Testis (tissue), 2 donors: ENCODE data around the gene FSTL1.

ENCODE experiments used
- POLR2A ChIP-seq: fragments of 450-650 bp; IDR thresholded peaks from one replicate; pipeline ENCODE4 v1.6.1; 2017; ENCODE audit warnings: antibody characterized with exemption, mild to moderate bottlenecking, moderate library complexity
- TF ChIP-seq, protein P1 (sequence below), 3 experiments: fragments of 450-650 bp in 2 of 3; fragments of 200-600 bp in 1 of 3; sonication (generic) in 1 of 3; IDR thresholded peaks; one replicate each; pipeline ENCODE4 v1.5.1; 2016 to 2019; ENCODE audit warnings: antibody characterized with exemption in 3 of 3, mild to moderate bottlenecking in 2 of 3, moderate library complexity in 1 of 3

DNA sequence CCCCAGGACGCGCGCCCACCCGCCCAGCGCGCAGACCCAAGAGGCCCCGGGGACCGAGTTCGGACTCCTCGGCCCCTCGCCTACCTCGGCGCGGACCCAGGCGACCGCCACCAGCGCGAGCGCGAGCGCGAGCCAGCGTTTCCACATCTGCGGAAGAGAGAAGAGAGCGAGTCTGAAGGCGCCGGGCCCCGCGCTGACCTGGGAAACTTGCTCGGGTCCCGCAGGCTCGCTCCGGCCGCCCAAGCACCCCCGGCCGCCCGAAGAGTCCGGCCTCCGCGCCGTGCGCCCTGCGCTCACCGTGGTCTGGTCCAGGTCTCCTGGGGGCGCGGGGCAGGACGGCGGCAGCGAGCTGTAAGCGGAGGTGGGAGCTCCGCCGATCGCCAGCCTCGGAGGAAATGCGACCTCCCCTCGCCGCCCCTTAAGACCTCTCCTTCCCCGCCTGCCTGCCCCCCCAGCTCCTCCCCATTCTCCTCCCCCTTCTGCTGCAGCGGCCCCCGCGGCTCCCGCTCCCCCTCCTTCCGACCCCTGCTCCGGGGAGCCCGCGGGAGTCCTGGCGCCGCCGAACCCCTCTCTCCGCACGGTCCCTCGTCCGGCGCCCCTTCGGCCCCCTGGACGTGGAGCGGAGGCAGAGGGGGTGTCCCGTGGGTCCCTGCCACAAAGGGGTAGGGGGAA is at the start of gene FSTL1:
- TF ChIP-seq, protein P1, sequence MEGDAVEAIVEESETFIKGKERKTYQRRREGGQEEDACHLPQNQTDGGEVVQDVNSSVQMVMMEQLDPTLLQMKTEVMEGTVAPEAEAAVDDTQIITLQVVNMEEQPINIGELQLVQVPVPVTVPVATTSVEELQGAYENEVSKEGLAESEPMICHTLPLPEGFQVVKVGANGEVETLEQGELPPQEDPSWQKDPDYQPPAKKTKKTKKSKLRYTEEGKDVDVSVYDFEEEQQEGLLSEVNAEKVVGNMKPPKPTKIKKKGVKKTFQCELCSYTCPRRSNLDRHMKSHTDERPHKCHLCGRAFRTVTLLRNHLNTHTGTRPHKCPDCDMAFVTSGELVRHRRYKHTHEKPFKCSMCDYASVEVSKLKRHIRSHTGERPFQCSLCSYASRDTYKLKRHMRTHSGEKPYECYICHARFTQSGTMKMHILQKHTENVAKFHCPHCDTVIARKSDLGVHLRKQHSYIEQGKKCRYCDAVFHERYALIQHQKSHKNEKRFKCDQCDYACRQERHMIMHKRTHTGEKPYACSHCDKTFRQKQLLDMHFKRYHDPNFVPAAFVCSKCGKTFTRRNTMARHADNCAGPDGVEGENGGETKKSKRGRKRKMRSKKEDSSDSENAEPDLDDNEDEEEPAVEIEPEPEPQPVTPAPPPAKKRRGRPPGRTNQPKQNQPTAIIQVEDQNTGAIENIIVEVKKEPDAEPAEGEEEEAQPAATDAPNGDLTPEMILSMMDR (IDR thresholded peaks at IDR 0.05) = no peak
- no peak for TF ChIP-seq POLR2A
